Smooth muscle cell (in vitro differentiated cells): Measurements from ENCODE around the gene SPIRE1. TPM values are rescaled to one million over a fixed set of nuclear protein-coding genes. Genes with fewer than 3 reads are reported as not detected.

Experiments used
- DNase-seq: peaks from one replicate; lab custom pipeline; 2025; ENCODE audit not compliant: unreplicated experiment; lab: John Stamatoyannopoulos, UW
- H2AFZ ChIP-seq: fragments of 200-600 bp; sonication (generic); 2 replicates; pipeline ENCODE4 v1.6.0; 2016; ENCODE audit warnings: antibody characterized with exemption, low read depth, mild to moderate bottlenecking
- H3F3A ChIP-seq: fragments of 200-600 bp; sonication (generic); 2 replicates; pipeline ENCODE4 v1.6.0; 2017; ENCODE audit warnings: antibody characterized with exemption, low read depth
- H3K27ac ChIP-seq: fragments of 200-600 bp; sonication (generic); 2 replicates; pipeline ENCODE4 v1.5.1; 2016; ENCODE audit warnings: low read depth, mild to moderate bottlenecking
- H3K27me3 ChIP-seq: fragments of 200-600 bp; sonication (generic); 2 replicates; pipeline ENCODE4 v1.6.1; 2016; ENCODE audit warnings: low read depth, mild to moderate bottlenecking
- H3K36me3 ChIP-seq: fragments of 200-600 bp; sonication (generic); 2 replicates; pipeline ENCODE4 v1.5.1; 2016; ENCODE audit warnings: low read depth
- H3K4me1 ChIP-seq: fragments of 200-600 bp; sonication (generic); 2 replicates; pipeline ENCODE4 v1.5.1; 2016; ENCODE audit warnings: low read depth
- H3K4me2 ChIP-seq: fragments of 200-600 bp; sonication (generic); 2 replicates; pipeline ENCODE4 v1.6.0; 2016; ENCODE audit warnings: mild to moderate bottlenecking
- H3K4me3 ChIP-seq: fragments of 200-600 bp; sonication (generic); 2 replicates; pipeline ENCODE4 v1.5.1; 2016; ENCODE audit warnings: mild to moderate bottlenecking
- H3K79me2 ChIP-seq: fragments of 200-600 bp; sonication (generic); 2 replicates; pipeline ENCODE4 v1.6.0; 2016; ENCODE audit warnings: low read depth, mild to moderate bottlenecking
- H3K9ac ChIP-seq: fragments of 200-600 bp; sonication (generic); 2 replicates; pipeline ENCODE4 v1.6.0; 2016; ENCODE audit warnings: low read depth
- H3K9me3 ChIP-seq: fragments of 200-600 bp; sonication (generic); replicated peaks from 2 replicates; pipeline ENCODE4 v1.5.1; 2016; ENCODE audit warnings: low read depth
- H4K20me1 ChIP-seq: fragments of 200-600 bp; sonication (generic); 2 replicates; pipeline ENCODE4 v1.6.0; 2016; ENCODE audit warnings: low read depth
- WGBS: methylation state at CpG from one replicate; pipeline ENCODE4 v1.1.7; 2016; ENCODE audit warnings: low lambda C conversion rate; 5-methylcytosine and 5-hydroxymethylcytosine counted together
- polyA plus RNA-seq: library from polyadenylated mRNA; unstranded; fragments of >200 nt; fragmentation: Nextera tagmentation; extraction: Ambion mirVana; gene quantifications from 2 replicates; pipeline ENCODE4 v1.2.1, GENCODE V29; 2016
- total RNA-seq: library from RNA; depleted of rRNA; stranded (reverse); fragments of >200 nt; gene quantifications from 2 replicates; pipeline ENCODE4 v1.2.3, GENCODE V29; 2014
- TF ChIP-seq, protein P1 (sequence below): fragments of 200-600 bp; sonication (generic); IDR thresholded peaks from 2 replicates; pipeline ENCODE4 v1.5.1; 2017; ENCODE audit warnings: borderline replicate concordance, mild to moderate bottlenecking, antibody characterized with exemption; ENCODE audit not compliant: insufficient read depth, poor library complexity, severe bottlenecking

SPIRE1 gene
- total and polyA plus RNA-seq, 2 experiments from 2014 or later, result 12.6 to 18.1 TPM

DNA sequence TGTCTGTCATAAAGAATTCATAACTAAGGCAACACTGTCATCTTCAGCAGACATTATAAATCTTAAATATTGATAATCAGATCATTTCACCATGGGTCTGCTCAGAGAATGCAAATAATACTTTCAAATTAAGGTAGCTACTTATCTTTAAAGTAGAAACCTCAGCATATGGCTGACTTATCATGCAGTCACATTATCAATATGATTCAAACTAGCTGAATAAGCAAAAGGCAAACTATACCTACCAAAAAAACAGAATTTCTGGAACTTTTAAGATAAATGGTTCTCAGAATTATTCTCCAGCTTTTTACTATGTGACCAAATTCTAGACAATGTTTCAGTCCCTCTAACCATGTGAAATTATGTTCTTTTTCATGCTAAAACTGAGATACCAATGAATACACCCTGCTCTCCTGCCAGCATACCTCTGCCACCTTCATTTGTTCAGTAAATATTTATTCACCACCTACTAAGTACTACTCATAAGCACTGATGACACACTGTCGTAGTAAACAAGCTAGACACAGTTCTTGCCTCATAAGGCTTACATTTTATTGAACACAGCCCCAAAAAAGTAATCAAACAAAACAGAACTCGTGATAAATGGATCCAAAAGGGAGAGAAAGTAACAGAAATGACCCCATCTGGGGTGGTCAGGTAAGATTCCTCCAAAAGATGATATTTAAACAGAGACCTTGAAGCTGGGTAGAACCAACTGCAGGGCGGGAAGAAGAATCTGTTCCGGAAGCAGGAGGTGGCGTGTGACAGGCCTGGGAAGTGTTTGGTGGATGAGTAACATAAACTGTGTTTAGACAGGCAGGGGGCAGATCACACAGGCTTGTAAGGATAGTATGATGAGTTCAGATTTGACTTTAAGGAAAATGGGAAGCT, 17.7 kb downstream of the SPIRE1 start:
- Histone ChIP-seq H3K9ac (peak overlapping the region; percentile 15), H3F3A (no peaks in the 10 kb centered on the region), H3K27ac (peak overlapping the region; percentile 82), H2AFZ (no peak overlapping the region), H3K4me2 (peak overlapping the region; percentile 38), H3K4me3 (no peak overlapping the region), H3K79me2 (peaks cover 79% of the 10 kb centered on the region), H3K36me3 (no peaks in the 10 kb centered on the region), H3K9me3 (no peaks in the 10 kb centered on the region), H4K20me1 (peaks cover 17% of the 10 kb centered on the region), H3K4me1 (no peaks in the 10 kb centered on the region), H3K27me3 (no peaks in the 10 kb centered on the region)
- DNase-seq, result no peak
- WGBS, result 20% methylated on average over 5 of the region's 5 CpGs
- TF ChIP-seq, protein P1, sequence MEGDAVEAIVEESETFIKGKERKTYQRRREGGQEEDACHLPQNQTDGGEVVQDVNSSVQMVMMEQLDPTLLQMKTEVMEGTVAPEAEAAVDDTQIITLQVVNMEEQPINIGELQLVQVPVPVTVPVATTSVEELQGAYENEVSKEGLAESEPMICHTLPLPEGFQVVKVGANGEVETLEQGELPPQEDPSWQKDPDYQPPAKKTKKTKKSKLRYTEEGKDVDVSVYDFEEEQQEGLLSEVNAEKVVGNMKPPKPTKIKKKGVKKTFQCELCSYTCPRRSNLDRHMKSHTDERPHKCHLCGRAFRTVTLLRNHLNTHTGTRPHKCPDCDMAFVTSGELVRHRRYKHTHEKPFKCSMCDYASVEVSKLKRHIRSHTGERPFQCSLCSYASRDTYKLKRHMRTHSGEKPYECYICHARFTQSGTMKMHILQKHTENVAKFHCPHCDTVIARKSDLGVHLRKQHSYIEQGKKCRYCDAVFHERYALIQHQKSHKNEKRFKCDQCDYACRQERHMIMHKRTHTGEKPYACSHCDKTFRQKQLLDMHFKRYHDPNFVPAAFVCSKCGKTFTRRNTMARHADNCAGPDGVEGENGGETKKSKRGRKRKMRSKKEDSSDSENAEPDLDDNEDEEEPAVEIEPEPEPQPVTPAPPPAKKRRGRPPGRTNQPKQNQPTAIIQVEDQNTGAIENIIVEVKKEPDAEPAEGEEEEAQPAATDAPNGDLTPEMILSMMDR, result no peak

DNA sequence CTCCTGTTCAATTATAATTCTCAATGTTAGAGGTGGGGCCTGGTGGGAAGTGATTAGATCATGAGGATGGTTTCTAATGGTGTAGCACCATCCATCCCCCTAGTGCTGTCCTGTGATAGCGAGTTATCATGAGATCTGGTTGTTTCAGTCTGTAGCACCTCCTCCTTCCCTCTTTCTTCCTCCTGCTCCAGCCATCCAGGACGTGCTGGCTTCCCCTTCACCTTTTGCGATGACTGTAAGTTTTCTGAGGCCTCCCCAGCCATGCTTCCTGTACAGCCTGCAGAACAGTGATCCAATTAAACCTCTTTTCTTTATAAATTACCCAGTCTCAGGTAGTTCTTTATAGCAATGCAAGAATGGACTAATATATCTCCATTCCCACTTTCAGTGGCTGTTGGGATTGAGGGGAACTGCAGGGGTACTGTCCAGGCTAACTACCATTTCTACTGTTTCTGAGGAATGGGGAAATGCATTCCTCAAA, 19.2 kb downstream of the SPIRE1 start:
- Histone ChIP-seq H3K36me3 (no peaks in the 10 kb centered on the region), H2AFZ (no peak overlapping the region), H3K4me3 (no peak overlapping the region), H3K27ac (no peak overlapping the region), H3K79me2 (peaks cover 67% of the 10 kb centered on the region), H3K9me3 (no peaks in the 10 kb centered on the region), H3K4me1 (no peaks in the 10 kb centered on the region), H4K20me1 (peaks cover 11% of the 10 kb centered on the region), H3F3A (no peaks in the 10 kb centered on the region), H3K9ac (no peak overlapping the region), H3K27me3 (no peaks in the 10 kb centered on the region), H3K4me2 (no peak overlapping the region)
- TF ChIP-seq, protein P1, result no peak
- 68% methylated on average over 3 of the region's 3 CpGs for whole genome bisulfite sequencing
- DNase-seq, result no peak

DNA sequence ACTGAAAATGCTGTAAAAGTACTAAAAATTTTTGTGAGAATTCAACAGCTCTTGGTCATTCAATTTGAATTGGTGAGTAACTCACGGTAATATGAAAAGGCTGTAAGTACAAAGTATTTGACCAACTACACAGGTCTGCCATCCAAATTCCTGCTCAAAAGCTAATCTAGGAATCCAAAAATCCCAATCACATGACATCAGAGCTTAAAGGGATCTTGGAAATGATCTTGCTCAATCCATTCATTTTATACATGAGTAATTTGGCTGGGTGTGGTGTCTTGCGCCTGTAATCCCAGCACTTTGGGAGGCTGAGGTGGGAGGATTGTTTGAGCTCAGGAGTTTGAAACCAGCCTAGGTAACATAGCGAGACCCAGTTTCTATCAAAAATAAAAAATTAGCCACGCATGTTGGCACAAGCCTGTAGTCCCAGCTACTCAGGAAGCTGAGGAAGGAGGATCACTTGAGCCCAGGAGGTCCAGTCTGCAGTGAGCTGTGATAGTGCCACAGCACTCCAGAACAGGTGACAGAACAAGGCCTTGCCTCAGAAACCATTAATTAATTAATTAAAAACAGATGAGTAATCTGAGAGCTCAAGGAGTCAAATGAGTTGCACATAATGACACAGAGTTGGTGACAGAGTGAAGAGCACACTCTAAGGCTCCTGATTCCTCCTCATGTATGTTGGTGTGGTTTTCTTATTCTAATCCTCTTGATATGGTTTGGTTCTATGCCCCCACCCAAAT, 19.8 kb downstream of the SPIRE1 start:
- Histone ChIP-seq H3K4me1 (no peaks in the 10 kb centered on the region), H3K79me2 (peaks cover 64% of the 10 kb centered on the region), H3K27me3 (no peaks in the 10 kb centered on the region), H3K9ac (peak overlapping the region; percentile 26), H3K36me3 (no peaks in the 10 kb centered on the region), H3K4me2 (no peak overlapping the region), H3K9me3 (no peaks in the 10 kb centered on the region), H3K4me3 (no peak overlapping the region), H3F3A (no peaks in the 10 kb centered on the region), H2AFZ (no peak overlapping the region), H3K27ac (peak overlapping the region; percentile 52), H4K20me1 (peaks cover 11% of the 10 kb centered on the region)
- no peak for DNase-seq
- TF ChIP-seq, protein P1, result no peak
- 93% methylated on average over 4 of the region's 4 CpGs for WGBS
